GM13976 (cell line): ENCODE data around the gene SLC35F4.

Experiments
- DNase-seq: peaks from one replicate; pipeline ENCODE4 v3.0.0; 2012; ENCODE audit warnings: low spot score
- CTCF ChIP-seq: IDR thresholded peaks from 2 replicates; pipeline ENCODE4 v1.5.1; 2012; ENCODE audit warnings: borderline replicate concordance, mild to moderate bottlenecking; ENCODE audit not compliant: insufficient read depth; ENCODE audit errors: extremely low read depth, missing control alignments, control extremely low read depth
- in situ Hi-C: fragments of 300-500 bp; cut with MboI; formaldehyde crosslinking; loops from one replicate; pipeline ENCODE4 v1.12.0; 2022; ENCODE audit warnings: low sequenced_read_pairs, mixed read lengths, inconsistent platforms; ENCODE audit not compliant: unreplicated experiment

SLC35F4 gene

GRCh38 chr14:57865403-57866198 lies at the start of gene SLC35F4:
Gene SLC35F4 (minus strand): TSS chr14:57866092.
- no peak for TF ChIP-seq CTCF
- in situ Hi-C loops = loop anchor here (25.0 kb wide), 1 partner anchor 378 kb away; the partner anchor contains the start of gene CCDC198
- peak; percentile 26 for DNase-seq

DNA sequence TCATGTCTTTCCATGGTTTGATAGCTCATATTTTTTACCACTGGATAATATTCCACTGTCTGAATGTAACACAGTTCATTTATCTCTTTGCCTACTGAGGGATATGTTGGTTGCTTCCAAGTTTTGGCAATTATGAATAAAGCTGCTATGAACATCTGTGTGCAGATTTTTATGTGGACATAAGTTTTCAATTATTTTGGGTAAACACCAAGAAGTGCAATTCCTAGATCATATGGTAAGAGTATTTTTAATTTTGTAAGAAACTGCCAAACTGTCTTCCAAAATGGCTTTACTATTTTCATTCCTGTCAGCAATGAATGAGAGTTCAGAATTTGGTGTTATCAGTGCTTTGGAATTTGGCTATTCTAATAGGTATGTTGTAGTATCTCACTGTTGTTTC lies 43.7 kb upstream of the SLC35F4 start:
- TF ChIP-seq CTCF = no peak
- DNase-seq = no peak
- in situ Hi-C loops = no loop called here

DNA sequence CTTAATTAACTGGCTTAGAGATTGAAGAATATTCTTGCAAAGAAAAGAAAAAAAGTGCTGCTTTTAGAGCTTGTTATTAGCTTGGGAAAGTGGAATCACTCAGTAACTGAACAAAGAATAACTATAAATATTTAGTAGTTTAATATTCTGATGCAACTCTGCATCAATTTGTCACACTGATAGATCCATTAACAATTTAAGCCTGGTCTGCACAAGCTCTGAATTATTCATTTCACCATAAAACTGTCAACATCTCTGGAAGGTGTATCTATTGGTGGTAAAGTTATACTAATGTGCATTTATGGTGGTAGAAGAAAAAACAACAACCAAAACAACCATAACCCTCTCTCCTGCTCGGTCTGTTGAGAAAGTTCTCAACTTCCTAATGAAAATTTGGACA lies 38.1 kb upstream of the SLC35F4 start:
- no peak for DNase-seq
- in situ Hi-C loops = no loop called here
- TF ChIP-seq CTCF = no peak

DNA sequence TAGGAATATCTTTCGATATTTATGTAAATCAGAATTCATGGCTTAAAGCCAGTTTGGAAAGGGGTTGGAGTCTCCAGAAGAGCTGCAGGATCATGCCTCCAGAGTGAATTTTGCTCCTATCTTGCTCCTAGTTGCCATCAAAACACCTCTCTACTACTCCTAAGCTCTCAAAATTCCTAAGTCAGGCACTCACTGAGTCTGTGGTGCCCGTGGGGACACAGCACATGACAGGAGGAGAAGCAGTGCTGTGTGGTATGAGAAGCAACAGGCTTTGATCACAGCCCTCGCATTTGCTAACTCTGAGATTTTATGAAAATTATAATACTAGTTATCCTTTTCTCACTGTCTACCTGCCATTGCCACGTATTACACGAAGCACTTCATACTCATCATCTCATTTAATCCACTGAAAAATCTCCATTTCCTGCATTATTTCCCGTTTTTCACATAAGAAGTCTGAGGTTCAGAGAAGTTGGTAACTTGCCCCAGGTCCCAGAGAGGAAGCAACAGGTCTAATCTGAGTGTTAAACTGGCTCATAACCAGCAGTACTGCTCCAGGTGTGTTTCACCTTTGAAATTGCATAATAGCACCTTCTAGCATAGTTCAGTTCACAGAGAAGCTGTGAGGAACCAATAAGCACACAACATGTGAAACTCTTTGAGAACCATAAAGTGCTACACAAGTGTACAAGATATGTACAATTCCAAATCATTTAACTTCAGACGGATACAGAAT lies 33.1 kb upstream of the SLC35F4 start:
- in situ Hi-C loops = no loop called here
- DNase-seq = no peak
- TF ChIP-seq CTCF = no peak

GRCh38 chr14:57897144-57897748 lies 31.4 kb upstream of the SLC35F4 start:
- in situ Hi-C loops = no loop called here
- no peak for DNase-seq
- TF ChIP-seq CTCF = no peak

GRCh38 chr14:57889245-57889644 lies 23.4 kb upstream of the SLC35F4 start:
- DNase-seq = no peak
- in situ Hi-C loops = no loop called here
- TF ChIP-seq CTCF = no peak
